ENCODE measurements around the gene COPB2.
A peak's percentile ranks its signal among the peaks of the same experiment; 100 is the strongest.

The COPB2 gene

DNA sequence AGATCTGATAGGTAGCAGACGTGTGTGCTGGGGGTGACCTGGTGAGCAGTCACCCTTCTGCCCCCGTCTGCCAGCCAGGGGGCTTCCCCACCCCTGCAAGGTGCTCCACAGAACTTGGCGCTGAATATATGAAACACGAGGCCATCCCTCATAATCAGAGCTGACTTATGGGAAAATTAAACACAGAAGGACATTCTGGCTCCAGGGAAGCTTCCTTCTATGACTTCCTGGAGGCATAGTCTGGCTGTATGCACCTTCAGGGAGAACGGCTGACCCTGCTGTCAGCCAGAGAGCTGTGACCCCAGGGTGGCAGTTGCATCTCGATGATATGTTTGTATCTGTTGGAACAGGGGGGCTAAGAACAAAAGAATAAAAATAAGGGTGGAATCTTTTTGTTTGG lies 72.2 kb downstream of the COPB2 start:
- H3K9me3 ChIP-seq (ENCODE audit: control insufficient read depth, low read length), result no peaks in the 10 kb centered on the region
- H3K27me3 ChIP-seq (replicated peaks; ENCODE audit: control insufficient read depth, insufficient read depth, low read length), result peaks cover 28% of the 10 kb centered on the region
- DNase-seq (ENCODE audit: low read depth), result no peak

GRCh38 chr3:139313921-139314320 lies 75.5 kb downstream of the COPB2 start:
- peaks cover 25% of the 10 kb centered on the region for H3K4me1 ChIP-seq (ENCODE audit: control insufficient read depth, insufficient read depth, low read length)
- no peak overlapping the region for H3K4me3 ChIP-seq (ENCODE audit: low read length)
- DNase-seq (ENCODE audit: low read depth), result no peak
- no peaks in the 10 kb centered on the region for H3K36me3 ChIP-seq (ENCODE audit: control insufficient read depth, insufficient read depth, low read length, severe bottlenecking)
- peaks cover 16% of the 10 kb centered on the region for H3K27me3 ChIP-seq (replicated peaks; ENCODE audit: control insufficient read depth, insufficient read depth, low read length)
- H3K9me3 ChIP-seq (ENCODE audit: control insufficient read depth, low read length), result no peaks in the 10 kb centered on the region
- H3K9ac ChIP-seq (ENCODE audit: low read length), result no peak overlapping the region

More for the DNA sequence above, 72.2 kb downstream of the COPB2 start:
- Histone ChIP-seq H3K36me3 (ENCODE audit: control insufficient read depth, insufficient read depth, low read length, severe bottlenecking) (no peaks in the 10 kb centered on the region), H3K4me3 (ENCODE audit: low read length) (no peak overlapping the region), H3K9ac (ENCODE audit: low read length) (no peak overlapping the region), H3K4me1 (ENCODE audit: control insufficient read depth, insufficient read depth, low read length) (peaks cover 3% of the 10 kb centered on the region)

DNA sequence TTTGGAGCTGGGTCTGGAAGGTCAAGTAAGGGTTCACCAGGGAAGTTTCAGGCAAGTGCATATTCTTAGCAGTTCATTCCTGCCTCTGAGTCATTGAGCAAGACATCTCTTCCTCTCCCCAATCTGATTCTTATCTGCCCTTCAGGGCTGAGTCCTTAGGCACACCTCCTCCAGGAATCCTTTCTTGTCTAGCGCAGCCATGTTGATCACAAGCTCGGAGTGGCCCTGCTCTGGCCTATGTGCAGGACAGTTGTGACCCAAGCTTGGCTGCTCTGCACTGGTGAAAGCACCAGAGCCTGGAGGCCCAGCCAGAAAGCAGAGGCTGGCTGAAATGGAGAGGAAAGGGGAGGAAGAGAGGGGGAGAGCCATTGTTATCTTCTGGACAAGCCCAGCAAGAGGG lies 76.5 kb downstream of the COPB2 start:
- H3K9me3 ChIP-seq (ENCODE audit: control insufficient read depth, low read length), result no peaks in the 10 kb centered on the region
- peak; percentile 61 for DNase-seq (ENCODE audit: low read depth)
- no peaks in the 10 kb centered on the region for H3K36me3 ChIP-seq (ENCODE audit: control insufficient read depth, insufficient read depth, low read length, severe bottlenecking)
- H3K4me1 ChIP-seq (ENCODE audit: control insufficient read depth, insufficient read depth, low read length), result peaks cover 33% of the 10 kb centered on the region
- H3K9ac ChIP-seq (ENCODE audit: low read length), result no peak overlapping the region
- H3K4me3 ChIP-seq (ENCODE audit: low read length), result no peak overlapping the region
- peaks cover 7% of the 10 kb centered on the region for H3K27me3 ChIP-seq (replicated peaks; ENCODE audit: control insufficient read depth, insufficient read depth, low read length)

GRCh38 chr3:139312416-139312815 lies 77.0 kb downstream of the COPB2 start:
- H3K36me3 ChIP-seq (ENCODE audit: control insufficient read depth, insufficient read depth, low read length, severe bottlenecking), result no peaks in the 10 kb centered on the region
- no peak for DNase-seq (ENCODE audit: low read depth)
- H3K4me1 ChIP-seq (ENCODE audit: control insufficient read depth, insufficient read depth, low read length), result peaks cover 33% of the 10 kb centered on the region
- no peak overlapping the region for H3K9ac ChIP-seq (ENCODE audit: low read length)
- peaks cover 4% of the 10 kb centered on the region for H3K27me3 ChIP-seq (replicated peaks; ENCODE audit: control insufficient read depth, insufficient read depth, low read length)
- no peaks in the 10 kb centered on the region for H3K9me3 ChIP-seq (ENCODE audit: control insufficient read depth, low read length)
- H3K4me3 ChIP-seq (ENCODE audit: low read length), result no peak overlapping the region

DNA sequence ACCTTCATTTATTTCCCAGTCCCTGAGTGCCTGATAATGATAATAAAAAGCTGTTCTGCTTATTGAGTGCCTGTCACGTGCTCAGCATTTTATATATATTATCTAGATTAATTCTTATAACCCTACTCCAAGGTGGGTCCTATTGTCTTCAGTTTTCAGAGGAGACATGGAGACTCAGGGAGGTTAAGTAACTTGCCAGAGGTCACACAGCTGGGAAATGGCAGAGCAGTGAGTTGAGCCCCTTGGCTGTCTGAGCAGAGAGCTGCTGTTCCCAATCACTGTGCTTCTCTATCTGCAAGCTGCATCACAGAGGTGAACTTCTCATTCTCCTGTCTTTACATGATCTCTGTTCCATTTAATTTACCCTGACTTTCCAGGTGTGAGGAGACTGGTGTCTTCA lies 77.9 kb downstream of the COPB2 start:
- Histone ChIP-seq H3K4me1 (ENCODE audit: control insufficient read depth, insufficient read depth, low read length) (peaks cover 33% of the 10 kb centered on the region), H3K4me3 (ENCODE audit: low read length) (no peak overlapping the region), H3K36me3 (ENCODE audit: control insufficient read depth, insufficient read depth, low read length, severe bottlenecking) (no peaks in the 10 kb centered on the region), H3K9ac (ENCODE audit: low read length) (no peak overlapping the region), H3K9me3 (ENCODE audit: control insufficient read depth, low read length) (no peaks in the 10 kb centered on the region), H3K27me3 (replicated peaks; ENCODE audit: control insufficient read depth, insufficient read depth, low read length) (peaks cover 4% of the 10 kb centered on the region)
- DNase-seq (ENCODE audit: low read depth), result no peak

- Histone ChIP-seq H3K27me3 (replicated peaks; ENCODE audit: control insufficient read depth, insufficient read depth, low read length) (peaks cover under 1% of the 10 kb centered on the region), H3K4me3 (ENCODE audit: low read length) (peak overlapping the region; percentile 20), H3K9me3 (ENCODE audit: control insufficient read depth, low read length) (no peaks in the 10 kb centered on the region), H3K9ac (ENCODE audit: low read length) (peak overlapping the region; percentile 50), H3K36me3 (ENCODE audit: control insufficient read depth, insufficient read depth, low read length, severe bottlenecking) (no peaks in the 10 kb centered on the region), H3K4me1 (ENCODE audit: control insufficient read depth, insufficient read depth, low read length) (peaks cover 33% of the 10 kb centered on the region)
- peak; percentile 70 for DNase-seq (ENCODE audit: low read depth)
These were observed 78.9 kb downstream of the COPB2 start for GRCh38 chr3:139310474-139310933.

GRCh38 chr3:139309880-139310279 lies 79.6 kb downstream of the COPB2 start:
- H3K27me3 ChIP-seq (replicated peaks; ENCODE audit: control insufficient read depth, insufficient read depth, low read length), result no peaks in the 10 kb centered on the region
- no peaks in the 10 kb centered on the region for H3K9me3 ChIP-seq (ENCODE audit: control insufficient read depth, low read length)
- H3K4me1 ChIP-seq (ENCODE audit: control insufficient read depth, insufficient read depth, low read length), result peaks cover 33% of the 10 kb centered on the region
- H3K36me3 ChIP-seq (ENCODE audit: control insufficient read depth, insufficient read depth, low read length, severe bottlenecking), result no peaks in the 10 kb centered on the region
- H3K9ac ChIP-seq (ENCODE audit: low read length), result peak overlapping the region; percentile 50
- H3K4me3 ChIP-seq (ENCODE audit: low read length), result no peak overlapping the region
- DNase-seq (ENCODE audit: low read depth), result peak; percentile 41

DNA sequence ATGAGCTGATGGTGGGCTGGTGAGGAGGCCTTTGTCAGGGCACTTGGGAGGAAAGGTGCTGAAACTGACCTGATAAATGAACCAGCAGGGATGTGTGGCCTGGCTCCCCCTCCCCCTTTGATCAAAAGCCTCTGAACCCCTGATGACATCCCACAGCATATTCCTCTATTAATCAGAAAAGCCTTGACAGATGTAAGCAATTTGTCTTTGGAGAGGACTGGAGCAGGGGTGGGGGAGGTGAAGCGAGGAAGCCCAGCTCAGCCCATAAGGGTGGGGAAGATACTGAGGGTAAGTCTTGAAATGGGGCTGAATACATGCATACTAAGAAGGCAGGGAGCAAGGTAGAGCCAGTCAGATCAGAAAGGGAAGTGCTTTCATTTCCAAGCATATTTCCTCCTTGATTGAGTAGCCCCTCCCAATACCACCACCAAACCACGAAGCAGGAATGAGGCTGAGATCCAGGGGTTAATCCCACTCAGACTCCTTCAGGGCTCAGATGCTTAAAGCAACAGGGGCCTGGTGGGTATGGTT lies 80.3 kb downstream of the COPB2 start:
- no peak overlapping the region for H3K4me3 ChIP-seq (ENCODE audit: low read length)
- H3K36me3 ChIP-seq (ENCODE audit: control insufficient read depth, insufficient read depth, low read length, severe bottlenecking), result no peaks in the 10 kb centered on the region
- peaks cover 33% of the 10 kb centered on the region for H3K4me1 ChIP-seq (ENCODE audit: control insufficient read depth, insufficient read depth, low read length)
- H3K9me3 ChIP-seq (ENCODE audit: control insufficient read depth, low read length), result no peaks in the 10 kb centered on the region
- peak; percentile 13 for DNase-seq (ENCODE audit: low read depth)
- H3K9ac ChIP-seq (ENCODE audit: low read length), result peak overlapping the region; percentile 50
- H3K27me3 ChIP-seq (replicated peaks; ENCODE audit: control insufficient read depth, insufficient read depth, low read length), result no peaks in the 10 kb centered on the region

- H3K9me3 ChIP-seq (ENCODE audit: control insufficient read depth, low read length), result no peaks in the 10 kb centered on the region
These were observed 80.9 kb downstream of the COPB2 start for GRCh38 chr3:139308560-139308959.

GRCh38 chr3:139307601-139308555 lies 81.6 kb downstream of the COPB2 start:
- peak; percentile 31 for DNase-seq (ENCODE audit: low read depth)
- Histone ChIP-seq H3K4me1 (ENCODE audit: control insufficient read depth, insufficient read depth, low read length) (peaks cover 36% of the 10 kb centered on the region), H3K4me3 (ENCODE audit: low read length) (no peak overlapping the region), H3K9me3 (ENCODE audit: control insufficient read depth, low read length) (no peaks in the 10 kb centered on the region), H3K36me3 (ENCODE audit: control insufficient read depth, insufficient read depth, low read length, severe bottlenecking) (no peaks in the 10 kb centered on the region), H3K9ac (ENCODE audit: low read length) (no peak overlapping the region), H3K27me3 (replicated peaks; ENCODE audit: control insufficient read depth, insufficient read depth, low read length) (no peaks in the 10 kb centered on the region)

More at GRCh38 chr3:139308560-139308959, 80.9 kb downstream of the COPB2 start:
- no peak overlapping the region for H3K9ac ChIP-seq (ENCODE audit: low read length)
- no peaks in the 10 kb centered on the region for H3K27me3 ChIP-seq (replicated peaks; ENCODE audit: control insufficient read depth, insufficient read depth, low read length)
- peaks cover 33% of the 10 kb centered on the region for H3K4me1 ChIP-seq (ENCODE audit: control insufficient read depth, insufficient read depth, low read length)
- H3K4me3 ChIP-seq (ENCODE audit: low read length), result no peak overlapping the region
- no peaks in the 10 kb centered on the region for H3K36me3 ChIP-seq (ENCODE audit: control insufficient read depth, insufficient read depth, low read length, severe bottlenecking)
- DNase-seq (ENCODE audit: low read depth), result peak; percentile 4

Data from adipocyte (in vitro differentiated cells).